Glutamatergic neuron (in vitro differentiated cells): Measurements from ENCODE around the gene TRIM14. TPM values are rescaled to one million over a fixed set of nuclear protein-coding genes. Genes with fewer than 3 reads are reported as not detected.

Experiments
- DNase-seq: peaks from one replicate; pipeline ENCODE4 v3.0.0; 2022
- H3K27ac Mint-ChIP-seq: one replicate; pipeline ENCODE4 v1.8.0; 2020; ENCODE audit warnings: mild to moderate bottlenecking, mixed read lengths, inconsistent platforms; ENCODE audit not compliant: unreplicated experiment
- H3K27me3 Mint-ChIP-seq: one replicate; pipeline ENCODE4 v1.8.0; 2020; ENCODE audit warnings: mild to moderate bottlenecking, moderate library complexity, mixed read lengths, inconsistent platforms; ENCODE audit not compliant: unreplicated experiment
- H3K36me3 Mint-ChIP-seq: one replicate; pipeline ENCODE4 v1.8.0; 2020; ENCODE audit warnings: mild to moderate bottlenecking, mixed read lengths, inconsistent platforms; ENCODE audit not compliant: unreplicated experiment
- H3K4me1 Mint-ChIP-seq: one replicate; pipeline ENCODE4 v1.8.0; 2020; ENCODE audit warnings: mild to moderate bottlenecking, low read depth, mixed read lengths, inconsistent platforms; ENCODE audit not compliant: unreplicated experiment
- H3K4me3 Mint-ChIP-seq: one replicate; pipeline ENCODE4 v1.8.0; 2020; ENCODE audit warnings: mild to moderate bottlenecking, mixed read lengths, inconsistent platforms; ENCODE audit not compliant: unreplicated experiment
- H3K9me3 Mint-ChIP-seq: one replicate; pipeline ENCODE4 v1.8.0; 2020; ENCODE audit warnings: mild to moderate bottlenecking, moderate library complexity, mixed read lengths, inconsistent platforms; ENCODE audit not compliant: unreplicated experiment
- CTCF ChIP-seq: fragments of 200-600 bp; sonication (generic); IDR thresholded peaks from one replicate; pipeline ENCODE4 v1.5.0; 2021; ENCODE audit not compliant: partially characterized antibody, unreplicated experiment
- total RNA-seq: library from RNA; stranded (reverse); fragmentation: NEBNext Ultra II Directional; extraction: Animal tissue kit (Norgen Biotek cat#: 25700); gene quantifications from one replicate; pipeline ENCODE4 v1.2.1, GENCODE V29; 2021; ENCODE audit not compliant: unreplicated experiment

The TRIM14 gene
- total RNA-seq, 1 donor from 2014 or later = 0.71 TPM

DNA sequence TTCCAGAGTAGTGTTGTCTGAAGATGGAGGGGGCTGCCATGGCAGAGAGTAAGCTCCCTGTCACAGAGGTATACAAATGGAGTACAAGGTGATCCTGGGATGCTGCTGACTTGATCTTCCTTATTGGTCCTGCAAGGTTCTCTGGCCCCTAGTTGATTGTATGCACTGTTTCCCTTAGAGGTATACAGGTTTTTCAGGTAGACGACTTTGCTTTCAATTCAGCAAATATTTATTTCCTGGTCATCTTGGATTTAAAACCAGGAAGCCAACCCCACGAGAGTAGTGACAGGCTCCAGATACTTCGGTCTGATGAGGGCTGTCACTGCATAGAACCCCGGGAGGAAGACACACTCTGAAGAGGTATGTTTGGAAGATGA lies 16.5 kb upstream of the TRIM14 start:
- no peaks in the 10 kb centered on the region for H3K36me3 Mint-ChIP-seq
- H3K9me3 Mint-ChIP-seq = peaks cover 3% of the 10 kb centered on the region
- peaks cover 10% of the 10 kb centered on the region for H3K4me1 Mint-ChIP-seq
- no peak for DNase-seq
- no peak for TF ChIP-seq CTCF
- no peak overlapping the region for H3K4me3 Mint-ChIP-seq
- H3K27me3 Mint-ChIP-seq = peaks cover 4% of the 10 kb centered on the region
- no peak overlapping the region for H3K27ac Mint-ChIP-seq

- peaks cover 4% of the 10 kb centered on the region for H3K27me3 Mint-ChIP-seq
- no peak for TF ChIP-seq CTCF
- H3K36me3 Mint-ChIP-seq = no peaks in the 10 kb centered on the region
- H3K4me3 Mint-ChIP-seq = no peak overlapping the region
- H3K27ac Mint-ChIP-seq = no peak overlapping the region
- peaks cover 3% of the 10 kb centered on the region for H3K9me3 Mint-ChIP-seq
- peaks cover 10% of the 10 kb centered on the region for H3K4me1 Mint-ChIP-seq
- no peak for DNase-seq
Measured at GRCh38 chr9:98134702-98135557, 15.9 kb upstream of the TRIM14 start.

GRCh38 chr9:98132806-98133631 lies 14.0 kb upstream of the TRIM14 start:
- peak; percentile 67 for DNase-seq
- Mint-ChIP-seq H3K4me3 (no peak overlapping the region), H3K27me3 (peaks cover 4% of the 10 kb centered on the region)

GRCh38 chr9:98132158-98132557 lies 13.1 kb upstream of the TRIM14 start:
- no peak overlapping the region for H3K4me3 Mint-ChIP-seq
- peaks cover 4% of the 10 kb centered on the region for H3K9me3 Mint-ChIP-seq
- peaks cover 4% of the 10 kb centered on the region for H3K27me3 Mint-ChIP-seq
- H3K36me3 Mint-ChIP-seq = no peaks in the 10 kb centered on the region
- DNase-seq = no peak
- H3K4me1 Mint-ChIP-seq = peaks cover 10% of the 10 kb centered on the region
- no peak for TF ChIP-seq CTCF
- H3K27ac Mint-ChIP-seq = no peak overlapping the region

More at GRCh38 chr9:98132806-98133631, 14.0 kb upstream of the TRIM14 start:
- peaks cover 10% of the 10 kb centered on the region for H3K4me1 Mint-ChIP-seq
- H3K36me3 Mint-ChIP-seq = no peaks in the 10 kb centered on the region
- no peak for TF ChIP-seq CTCF
- peaks cover 6% of the 10 kb centered on the region for H3K9me3 Mint-ChIP-seq
- peak overlapping the region; percentile 72 for H3K27ac Mint-ChIP-seq
